Liver (tissue), 9 donors: ENCODE measurements around the gene RGL2. TPM values are rescaled to one million over a fixed set of nuclear protein-coding genes. Genes with fewer than 3 reads are reported as not detected.
A peak's percentile ranks its signal among the peaks of the same experiment; 100 is the strongest.

Experiments used
- DNase-seq: peaks from one replicate; pipeline ENCODE4 v3.0.0-alpha.2; 2017; ENCODE audit warnings: low spot score
- H3K27ac ChIP-seq, 2 donors: one replicate each; pipeline ENCODE4 v1.7.0; 2013; ENCODE audit warnings: inconsistent platforms in 2 of 2, low read length in 2 of 2, control low read depth in 1 of 2, low read depth in 1 of 2, mild to moderate bottlenecking in 1 of 2
- H3K27me3 ChIP-seq, 4 donors: one replicate each; pipeline versions ENCODE4 v1.6.1 to v1.7.0; 2013; ENCODE audit warnings: low read length in 3 of 4, inconsistent platforms in 1 of 4, mild to moderate bottlenecking in 1 of 4, moderate library complexity in 1 of 4; ENCODE audit not compliant: control insufficient read depth in 4 of 4, insufficient read depth in 4 of 4
- H3K36me3 ChIP-seq, 4 donors: one replicate each; pipeline versions ENCODE4 v1.6.1 to v1.7.0; 2013; ENCODE audit warnings: low read length in 3 of 4, mild to moderate bottlenecking in 3 of 4, low read depth in 1 of 4, moderate library complexity in 1 of 4; ENCODE audit not compliant: control insufficient read depth in 4 of 4, insufficient read depth in 3 of 4
- H3K4me1 ChIP-seq, 4 donors: one replicate each; pipeline versions ENCODE4 v1.6.1 to v1.7.0; 2013; ENCODE audit warnings: low read length in 3 of 4, mild to moderate bottlenecking in 3 of 4, moderate library complexity in 1 of 4; ENCODE audit not compliant: control insufficient read depth in 4 of 4, insufficient read depth in 4 of 4
- H3K4me3 ChIP-seq, 3 donors: one replicate each; pipeline versions ENCODE4 v1.6.1 to v1.7.0; 2013; ENCODE audit warnings: low read length in 3 of 3, control low read depth in 1 of 3, low read depth in 1 of 3, mild to moderate bottlenecking in 1 of 3
- H3K9ac ChIP-seq, 2 donors: one replicate each; pipeline ENCODE4 v1.7.0; 2013; ENCODE audit warnings: low read length in 2 of 2, mild to moderate bottlenecking in 2 of 2, moderate library complexity in 2 of 2, control low read depth in 1 of 2, low read depth in 1 of 2
- H3K9me3 ChIP-seq, 4 donors: one replicate each; pipeline versions ENCODE4 v1.6.1 to v1.7.0; 2013; ENCODE audit warnings: low read length in 3 of 4; ENCODE audit not compliant: control insufficient read depth in 4 of 4
- ATF3 ChIP-seq: IDR thresholded peaks from 2 replicates; pipeline ENCODE4 v1.6.1; 2016; ENCODE audit warnings: antibody characterized with exemption
- CTCF ChIP-seq: fragments of 150-350 bp; IDR thresholded peaks from 2 replicates; pipeline ENCODE4 v1.5.1; 2017; ENCODE audit warnings: improper control_type of control experiment, low read depth, low read length; ENCODE audit not compliant: missing input control
- EGR1 ChIP-seq, 2 donors: IDR thresholded peaks; 2 replicates each; pipeline ENCODE4 v1.6.1; 2016 to 2018; ENCODE audit warnings: antibody characterized with exemption in 2 of 2, low read depth in 2 of 2
- FOXA1 ChIP-seq: IDR thresholded peaks from 2 replicates; pipeline ENCODE4 v1.6.1; 2016; ENCODE audit warnings: antibody characterized with exemption
- FOXA2 ChIP-seq: IDR thresholded peaks from 2 replicates; pipeline ENCODE4 v1.6.1; 2016; ENCODE audit warnings: antibody characterized with exemption
- GABPA ChIP-seq, 2 donors: IDR thresholded peaks in 1 of 2; conservative IDR thresholded peaks in 1 of 2; 2 replicates each; pipeline ENCODE4 v1.6.1; 2016; ENCODE audit warnings: antibody characterized with exemption in 2 of 2, mild to moderate bottlenecking in 1 of 2, moderate library complexity in 1 of 2
- HNF4A ChIP-seq, 2 donors: conservative IDR thresholded peaks; 2 replicates each; pipeline ENCODE4 v1.6.1; 2016; ENCODE audit warnings: antibody characterized with exemption in 2 of 2, mild to moderate bottlenecking in 2 of 2
- HNF4G ChIP-seq: IDR thresholded peaks from 2 replicates; pipeline ENCODE4 v1.6.1; 2016; ENCODE audit warnings: antibody characterized with exemption
- JUND ChIP-seq, 2 donors: IDR thresholded peaks; 2 replicates each; pipeline ENCODE4 v1.6.1; 2016; ENCODE audit warnings: antibody characterized with exemption in 2 of 2
- MAX ChIP-seq: IDR thresholded peaks from 2 replicates; pipeline ENCODE4 v1.6.1; 2016; ENCODE audit warnings: antibody characterized with exemption
- NR2F2 ChIP-seq: IDR thresholded peaks from 2 replicates; pipeline ENCODE4 v1.6.1; 2016; ENCODE audit warnings: antibody characterized with exemption
- RAD21 ChIP-seq, 2 donors: IDR thresholded peaks; 2 replicates each; pipeline ENCODE4 v1.6.1; 2016; ENCODE audit warnings: antibody characterized with exemption in 2 of 2, mild to moderate bottlenecking in 2 of 2
- REST ChIP-seq: IDR thresholded peaks from 2 replicates; pipeline ENCODE4 v1.6.1; 2016; ENCODE audit warnings: antibody characterized with exemption, mild to moderate bottlenecking
- RXRA ChIP-seq, 2 donors: IDR thresholded peaks; 2 replicates each; pipeline ENCODE4 v1.6.1; 2017 to 2018; ENCODE audit warnings: antibody characterized with exemption in 2 of 2, mild to moderate bottlenecking in 1 of 2
- SP1 ChIP-seq: IDR thresholded peaks from 2 replicates; pipeline ENCODE4 v1.6.1; 2018; ENCODE audit warnings: antibody characterized with exemption, mild to moderate bottlenecking
- TAF1 ChIP-seq: conservative IDR thresholded peaks from 2 replicates; pipeline ENCODE4 v1.6.1; 2016; ENCODE audit warnings: antibody characterized with exemption, mild to moderate bottlenecking
- YY1 ChIP-seq: IDR thresholded peaks from 2 replicates; pipeline ENCODE4 v1.6.1; 2016; ENCODE audit warnings: antibody characterized with exemption, mild to moderate bottlenecking
- ZBTB33 ChIP-seq: IDR thresholded peaks from 2 replicates; pipeline ENCODE4 v1.6.1; 2016; ENCODE audit warnings: antibody characterized with exemption
- WGBS: extraction: QIAGEN DNeasy Blood & Tissue Kit; methylation state at CpG from one replicate; pipeline ENCODE4 v1.1.7; 2013; 5-methylcytosine and 5-hydroxymethylcytosine counted together
- polyA plus RNA-seq, 2 donors: library from polyadenylated mRNA; stranded (reverse) in 1 of 2; unstranded in 1 of 2; fragments of 200-250 nt in 1 of 2; fragments of >200 nt in 1 of 2; fragmentation: Nextera tagmentation in 1 of 2; extraction: Ambion mirVana in 1 of 2; gene quantifications; one replicate each; pipeline versions ENCODE4 v1.2.1 to v1.2.3, GENCODE V29; 2013 to 2015
- total RNA-seq, 2 donors: library from RNA; depleted of rRNA; stranded (reverse); fragments of >200 nt; gene quantifications; one replicate each; pipeline ENCODE4 v1.2.3, GENCODE V29; 2014
- donor health status: healthy.
- donor health status: healthy.
- donor health status: healthy.
- donor health status: healthy.
- donor health status: healthy.

RGL2 gene
- total and polyA plus RNA-seq, 4 donors, result 16.7 to 22.8 (median 17.3) TPM

DNA sequence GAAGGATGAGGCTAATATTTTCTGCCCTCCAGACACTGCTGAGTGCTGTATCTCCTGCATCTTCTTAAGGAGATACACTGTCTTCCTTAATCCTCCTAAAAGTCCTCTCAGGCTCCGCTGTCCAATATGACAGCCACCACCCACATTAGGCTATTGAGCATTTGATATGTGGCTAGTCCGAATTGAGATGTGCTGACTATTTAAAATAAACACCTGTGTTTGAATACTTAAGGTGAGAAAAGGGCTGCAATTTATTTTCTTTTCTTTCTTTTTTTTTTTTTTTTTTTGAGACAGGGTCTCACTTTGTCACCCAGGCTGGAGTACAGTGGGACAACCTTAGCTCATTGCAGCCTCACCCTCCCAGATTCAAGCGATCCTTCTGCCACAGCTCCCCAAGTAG is 3.1 kb upstream of the RGL2 start:
- WGBS, result 88% methylated on average over 3 of the region's 3 CpGs
- no peak for DNase-seq
- Histone ChIP-seq H3K27ac (no peak overlapping the region), H3K9me3 (no peaks in the 10 kb centered on the region), H3K4me3 (no peak overlapping the region), H3K27me3 (no peaks in the 10 kb centered on the region), H3K9ac (no peak overlapping the region), H3K36me3 (peaks cover 6 to 24% (median 12%) of the 10 kb centered on the region in 4 donors), H3K4me1 (peaks cover 7 to 22% (median 20%) of the 10 kb centered on the region in 4 donors)
- TF ChIP-seq RAD21 (IDR thresholded peaks at IDR 0.05) (no peak), CTCF (no peak), JUND (IDR thresholded peaks at IDR 0.05) (no peak), ZBTB33 (no peak), SP1 (no peak), TAF1 (no peak), EGR1 (IDR thresholded peaks at IDR 0.05; ENCODE audit: low read depth in 2 of 2) (no peak)

DNA sequence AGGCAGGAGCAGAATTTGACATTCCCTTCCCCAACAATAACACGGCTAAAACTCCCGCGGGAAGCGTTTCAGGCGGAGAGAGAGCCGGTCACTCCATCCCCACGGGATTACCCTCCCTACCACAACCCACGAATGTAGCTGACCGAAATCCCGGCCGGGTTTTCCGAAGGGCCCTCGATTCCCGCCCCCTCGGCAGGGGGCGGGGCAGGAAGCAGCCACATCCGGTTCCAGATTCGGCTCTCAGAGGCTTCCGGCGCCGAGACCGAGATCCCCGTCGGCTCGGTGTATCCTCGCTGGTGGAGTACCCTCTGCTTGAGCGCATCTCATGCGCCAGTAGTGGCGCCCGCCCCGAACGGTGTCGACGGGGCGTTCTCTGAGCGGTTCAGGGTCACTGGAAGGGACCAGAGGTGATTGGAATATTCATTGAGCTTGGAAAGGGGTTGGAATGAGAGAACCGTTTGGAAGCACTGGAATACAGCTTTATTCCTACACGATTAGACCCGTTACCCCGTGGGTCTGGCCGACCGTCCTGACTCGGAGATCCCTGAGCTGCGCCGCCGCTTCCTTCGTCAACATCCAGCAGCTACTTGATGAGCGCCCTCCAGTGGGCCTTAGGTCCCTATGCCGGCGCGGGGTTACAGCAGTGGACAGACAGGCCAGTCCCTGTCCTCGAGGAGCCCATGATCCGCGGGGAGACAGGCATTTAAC is 649 bp upstream of the RGL2 start:
- Histone ChIP-seq H3K9ac (peak overlapping the region; percentile 82 to 91), H3K9me3 (no peaks in the 10 kb centered on the region), H3K4me3 (peak overlapping the region; percentile 64 to 99 (median 89)), H3K36me3 (peaks cover 5 to 23% (median 15%) of the 10 kb centered on the region in 4 donors), H3K27me3 (no peaks in the 10 kb centered on the region), H3K27ac (peak overlapping the region; percentile 95 to 98), H3K4me1 (peaks cover 8 to 30% (median 25%) of the 10 kb centered on the region in 4 donors)
- TF ChIP-seq GABPA (IDR thresholded peaks at IDR 0.05 in 1 of 2, conservative IDR thresholded peaks at IDR 0.05 in 1 of 2) (peak; percentile 86 to 96), FOXA1 (no peak), HNF4A (conservative IDR thresholded peaks at IDR 0.05) (peak; percentile 11 to 19), FOXA2 (peak; percentile 29), ZBTB33 (peak; percentile 84), RXRA (IDR thresholded peaks at IDR 0.05) (peak; percentile 29 to 47), TAF1 (no peak), ATF3 (peak; percentile 50), MAX (peak; percentile 51), YY1 (peak; percentile 90), CTCF (peak; percentile 64), NR2F2 (peak; percentile 78), REST (peak; percentile 72), JUND (IDR thresholded peaks at IDR 0.05) (no peak), HNF4G (no peak), EGR1 (IDR thresholded peaks at IDR 0.05; ENCODE audit: low read depth in 2 of 2) (peak; percentile 85 to 88), SP1 (peak; percentile 71), RAD21 (IDR thresholded peaks at IDR 0.05) (peak; percentile 65 to 82)
- peak; percentile 92 for DNase-seq
- under 1% methylated on average over 54 of the region's 54 CpGs for WGBS
